OCI-LY1 (cell line): Measurements from ENCODE around the gene MOK.

Experiments
- H2AFZ ChIP-seq: fragments of 200-600 bp; sonication (generic), shearing (Covaris generic); 2 replicates; pipeline ENCODE4 v1.6.0; 2014; ENCODE audit warnings: antibody characterized with exemption, mild to moderate bottlenecking, low read length
- H3F3A ChIP-seq: fragments of 200-600 bp; sonication (generic), shearing (Covaris generic); 2 replicates; pipeline ENCODE4 v1.6.0; 2014; ENCODE audit warnings: mild to moderate bottlenecking, antibody characterized with exemption, low read length, moderate library complexity; ENCODE audit not compliant: insufficient read depth
- H3K27ac ChIP-seq: fragments of 200-600 bp; sonication (generic); 2 replicates; pipeline ENCODE4 v1.5.1; 2014; ENCODE audit warnings: low read length, mixed run types, mild to moderate bottlenecking, low read depth; ENCODE audit not compliant: poor library complexity, severe bottlenecking
- H3K27me3 ChIP-seq: fragments of 200-600 bp; sonication (generic); 2 replicates; pipeline ENCODE4 v1.6.0; 2014; ENCODE audit warnings: antibody characterized with exemption, mild to moderate bottlenecking, low read length, moderate library complexity; ENCODE audit not compliant: insufficient read depth
- H3K36me3 ChIP-seq: fragments of 200-600 bp; sonication (generic); 2 replicates; pipeline ENCODE4 v1.6.1; 2014; ENCODE audit warnings: mild to moderate bottlenecking, antibody characterized with exemption, low read length, moderate library complexity, mixed read lengths; ENCODE audit not compliant: insufficient read depth
- H3K4me1 ChIP-seq: fragments of 200-600 bp; sonication (generic); 2 replicates; pipeline ENCODE4 v1.5.1; 2014; ENCODE audit warnings: mild to moderate bottlenecking, low read length, moderate library complexity; ENCODE audit not compliant: insufficient read depth, severe bottlenecking
- H3K4me2 ChIP-seq: fragments of 200-600 bp; sonication (generic), shearing (Covaris generic); 2 replicates; pipeline ENCODE4 v1.6.1; 2014; ENCODE audit warnings: low read length
- H3K4me3 ChIP-seq: fragments of 200-600 bp; sonication (generic); 2 replicates; pipeline ENCODE4 v1.5.1; 2014; ENCODE audit warnings: low read length, low read depth, mild to moderate bottlenecking, mixed read lengths; ENCODE audit not compliant: poor library complexity, severe bottlenecking
- H3K79me2 ChIP-seq: fragments of 200-600 bp; shearing (Covaris generic); 2 replicates; pipeline ENCODE4 v1.6.1; 2016; ENCODE audit warnings: mixed run types, low read length, mixed read lengths; ENCODE audit not compliant: insufficient read depth
- H3K9ac ChIP-seq: fragments of 200-600 bp; sonication (generic), shearing (Covaris generic); 2 replicates; pipeline ENCODE4 v1.6.1; 2014; ENCODE audit warnings: mild to moderate bottlenecking, low read length, mixed read lengths
- H3K9me2 ChIP-seq: fragments of 200-600 bp; sonication (generic), shearing (Covaris generic); 2 replicates; pipeline ENCODE4 v1.6.1; 2014; ENCODE audit warnings: low read depth, mild to moderate bottlenecking, low read length, mixed read lengths
- H3K9me3 ChIP-seq: fragments of 200-600 bp; shearing (Covaris generic); 2 replicates; pipeline ENCODE4 v1.6.1; 2014; ENCODE audit warnings: low read length, mixed read lengths
- H4K20me1 ChIP-seq: fragments of 200-600 bp; sonication (generic), shearing (Covaris generic); 2 replicates; pipeline ENCODE4 v1.6.0; 2016; ENCODE audit warnings: mild to moderate bottlenecking, low read length; ENCODE audit not compliant: insufficient read depth
- CTCF ChIP-seq: fragments of 200-600 bp; sonication (generic), shearing (Covaris generic); IDR thresholded peaks from 2 replicates; pipeline ENCODE4 v1.5.1; 2017; ENCODE audit warnings: mild to moderate bottlenecking, antibody characterized with exemption, low read length, moderate library complexity, mixed read lengths
- EZH2 ChIP-seq: fragments of 200-600 bp; sonication (generic), shearing (Covaris generic); IDR thresholded peaks from 2 replicates; pipeline ENCODE4 v1.8.0; 2017; ENCODE audit warnings: borderline replicate concordance, mixed run types, mild to moderate bottlenecking, antibody characterized with exemption, low read length, moderate library complexity, mixed read lengths

The MOK gene

DNA sequence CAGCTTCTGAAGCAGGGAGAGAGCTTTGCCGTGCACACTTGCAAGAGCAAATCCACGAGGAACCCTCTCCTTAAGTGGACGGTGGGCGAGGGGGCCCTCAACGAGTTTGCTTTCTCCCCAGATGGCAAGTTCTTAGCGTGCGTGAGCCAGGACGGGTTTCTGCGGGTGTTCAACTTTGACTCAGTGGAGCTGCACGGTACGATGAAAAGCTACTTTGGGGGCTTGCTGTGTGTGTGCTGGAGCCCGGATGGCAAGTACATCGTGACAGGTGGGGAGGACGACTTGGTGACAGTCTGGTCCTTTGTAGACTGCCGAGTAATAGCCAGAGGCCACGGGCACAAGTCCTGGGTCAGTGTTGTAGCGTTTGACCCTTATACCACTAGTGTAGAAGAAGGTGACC lies 96.2 kb downstream of the MOK start:
- no peak overlapping the region for H3K27ac ChIP-seq
- H3K79me2 ChIP-seq = no peaks in the 10 kb centered on the region
- no peaks in the 10 kb centered on the region for H3K9me2 ChIP-seq
- H3K36me3 ChIP-seq = peaks cover 25% of the 10 kb centered on the region; the same call in 1 of the 2 replicates
- H3K27me3 ChIP-seq = no peaks in the 10 kb centered on the region
- H3K9me3 ChIP-seq = no peaks in the 10 kb centered on the region
- no peaks in the 10 kb centered on the region for H4K20me1 ChIP-seq
- TF ChIP-seq EZH2 (no peak), CTCF (no peak)
- no peaks in the 10 kb centered on the region for H3F3A ChIP-seq
- H2AFZ ChIP-seq = no peak overlapping the region
- no peak overlapping the region for H3K9ac ChIP-seq
- H3K4me2 ChIP-seq = no peak overlapping the region
- no peak overlapping the region for H3K4me3 ChIP-seq
- H3K4me1 ChIP-seq = peaks cover 37% of the 10 kb centered on the region

GRCh38 chr14:102207831-102208365 lies 97.1 kb downstream of the MOK start:
- Histone ChIP-seq H3K4me1 (peaks cover 45% of the 10 kb centered on the region), H3K4me3 (no peak overlapping the region), H3K4me2 (no peak overlapping the region), H3K9me2 (no peaks in the 10 kb centered on the region), H3K79me2 (no peaks in the 10 kb centered on the region), H2AFZ (no peak overlapping the region), H3K27me3 (no peaks in the 10 kb centered on the region), H3K36me3 (peaks cover 25% of the 10 kb centered on the region; the same call in 1 of the 2 replicates), H3F3A (no peaks in the 10 kb centered on the region; the same call in 1 of the 2 replicates), H3K9me3 (no peaks in the 10 kb centered on the region), H3K9ac (no peak overlapping the region), H4K20me1 (no peaks in the 10 kb centered on the region), H3K27ac (peak overlapping the region; percentile 95)
- no peak for TF ChIP-seq CTCF

GRCh38 chr14:102206918-102207317 lies 98.0 kb downstream of the MOK start:
- Histone ChIP-seq H3K9ac (peak overlapping the region; percentile 40; the same call in 1 of the 2 replicates), H3K27ac (peak overlapping the region; percentile 95), H2AFZ (no peak overlapping the region), H3K4me2 (peak overlapping the region; percentile 39; the same call in 1 of the 2 replicates), H3K9me3 (no peaks in the 10 kb centered on the region), H3K27me3 (no peaks in the 10 kb centered on the region), H4K20me1 (no peaks in the 10 kb centered on the region), H3K79me2 (no peaks in the 10 kb centered on the region), H3F3A (no peaks in the 10 kb centered on the region; the same call in 1 of the 2 replicates), H3K4me3 (no peak overlapping the region), H3K9me2 (no peaks in the 10 kb centered on the region), H3K36me3 (peaks cover 25% of the 10 kb centered on the region; the same call in 1 of the 2 replicates), H3K4me1 (peaks cover 55% of the 10 kb centered on the region)
- TF ChIP-seq EZH2 (no peak), CTCF (peak; percentile 33; the same call in 1 of the 2 replicates)
